Epidermal melanocyte (primary cell): ENCODE results near the gene IGLL1.
"Not testable (repeated sequence)": the region's sequence is repeated elsewhere in the genome, so short reads cannot be mapped to it uniquely, and the experiment has no call there.

ENCODE experiments used
- DNase-seq: peaks from one replicate; pipeline ENCODE4 v3.0.0; 2011; ENCODE audit warnings: low spot score; ENCODE audit not compliant: insufficient read length

Gene IGLL1

DNA sequence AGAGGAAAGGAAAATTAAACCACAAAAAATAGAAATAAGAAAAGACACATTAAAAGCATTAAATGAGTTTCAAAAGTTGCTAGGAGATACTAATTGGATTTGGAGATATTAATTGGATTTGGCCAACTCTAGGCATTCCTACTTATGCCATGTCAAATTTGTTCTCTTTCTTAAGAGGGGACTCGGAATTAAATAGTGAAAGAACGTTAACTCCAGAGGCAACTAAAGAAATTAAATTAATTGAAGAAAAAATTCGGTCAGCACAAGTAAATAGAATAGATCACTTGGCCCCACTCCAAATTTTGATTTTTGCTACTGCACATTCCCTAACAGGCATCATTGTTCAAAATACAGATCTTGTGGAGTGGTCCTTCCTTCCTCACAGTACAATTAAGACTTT is 37.7 kb downstream of the IGLL1 start:
- DNase-seq = not testable (repeated sequence)

DNA sequence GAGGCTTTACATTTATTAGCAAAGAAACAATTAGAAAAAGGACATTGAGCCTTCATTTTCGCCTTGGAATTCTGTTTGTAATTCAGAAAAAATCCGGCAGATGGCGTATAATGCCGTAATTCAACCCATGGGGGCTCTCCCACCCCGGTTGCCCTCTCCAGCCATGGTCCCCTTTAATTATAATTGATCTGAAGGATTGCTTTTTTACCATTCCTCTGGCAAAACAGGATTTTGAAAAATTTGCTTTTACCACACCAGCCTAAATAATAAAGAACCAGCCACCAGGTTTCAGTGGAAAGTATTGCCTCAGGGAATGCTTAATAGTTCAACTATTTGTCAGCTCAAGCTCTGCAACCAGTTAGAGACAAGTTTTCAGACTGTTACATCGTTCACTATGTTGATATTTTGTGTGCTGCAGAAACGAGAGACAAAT is 38.2 kb downstream of the IGLL1 start:
- DNase-seq = not testable (repeated sequence)

DNA sequence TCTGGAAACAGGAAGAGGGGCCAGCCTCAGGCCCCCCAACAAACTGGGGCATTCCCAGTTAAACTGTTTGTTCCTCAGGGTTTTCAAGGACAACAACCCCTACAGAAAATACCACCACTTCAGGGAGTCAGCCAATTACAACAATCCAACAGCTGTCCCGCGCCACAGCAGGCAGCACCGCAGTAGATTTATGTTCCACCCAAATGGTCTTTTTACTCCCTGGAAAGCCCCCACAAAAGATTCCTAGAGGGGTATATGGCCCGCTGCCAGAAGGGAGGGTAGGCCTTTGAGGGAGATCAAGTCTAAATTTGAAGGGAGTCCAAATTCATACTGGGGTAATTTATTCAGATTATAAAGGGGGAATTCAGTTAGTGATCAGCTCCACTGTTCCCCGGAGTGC is 39.3 kb downstream of the IGLL1 start:
- not testable (repeated sequence) for DNase-seq

DNA sequence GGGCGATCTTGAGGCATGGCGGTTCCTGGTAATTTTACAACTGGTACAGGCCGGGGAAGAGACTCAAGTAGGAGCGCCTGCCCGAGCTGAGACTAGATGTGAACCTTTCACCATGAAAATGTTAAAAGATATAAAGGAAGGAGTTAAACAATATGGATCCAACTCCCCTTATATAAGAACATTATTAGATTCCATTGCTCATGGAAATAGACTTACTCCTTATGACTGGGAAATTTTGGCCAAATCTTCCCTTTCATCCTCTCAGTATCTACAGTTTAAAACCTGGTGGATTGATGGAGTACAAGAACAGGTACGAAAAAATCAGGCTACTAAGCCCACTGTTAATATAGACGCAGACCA is 40.3 kb downstream of the IGLL1 start:
- DNase-seq = not testable (repeated sequence)

DNA sequence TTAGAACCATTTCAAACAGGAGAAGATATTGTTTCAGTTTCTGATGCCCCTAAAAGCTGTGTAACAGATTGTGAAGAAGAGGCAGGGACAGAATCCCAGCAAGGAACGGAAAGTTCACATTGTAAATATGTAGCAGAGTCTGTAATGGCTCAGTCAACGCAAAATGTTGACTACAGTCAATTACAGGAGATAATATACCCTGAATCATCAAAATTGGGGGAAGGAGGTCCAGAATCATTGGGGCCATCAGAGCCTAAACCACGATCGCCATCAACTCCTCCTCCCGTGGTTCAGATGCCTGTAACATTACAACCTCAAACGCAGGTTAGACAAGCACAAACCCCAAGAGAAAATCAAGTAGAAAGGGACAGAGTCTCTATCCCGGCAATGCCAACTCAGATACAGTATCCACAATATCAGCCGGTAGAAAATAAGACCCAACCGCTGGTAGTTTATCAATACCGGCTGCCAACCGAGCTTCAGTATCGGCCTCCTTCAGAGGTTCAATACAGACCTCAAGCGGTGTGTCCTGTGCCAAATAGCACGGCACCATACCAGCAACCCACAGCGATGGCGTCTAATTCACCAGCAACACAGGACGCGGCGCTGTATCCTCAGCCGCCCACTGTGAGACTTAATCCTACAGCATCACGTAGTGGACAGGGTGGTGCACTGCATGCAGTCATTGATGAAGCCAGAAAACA is 40.8 kb downstream of the IGLL1 start:
- peak; percentile 57 for DNase-seq

DNA sequence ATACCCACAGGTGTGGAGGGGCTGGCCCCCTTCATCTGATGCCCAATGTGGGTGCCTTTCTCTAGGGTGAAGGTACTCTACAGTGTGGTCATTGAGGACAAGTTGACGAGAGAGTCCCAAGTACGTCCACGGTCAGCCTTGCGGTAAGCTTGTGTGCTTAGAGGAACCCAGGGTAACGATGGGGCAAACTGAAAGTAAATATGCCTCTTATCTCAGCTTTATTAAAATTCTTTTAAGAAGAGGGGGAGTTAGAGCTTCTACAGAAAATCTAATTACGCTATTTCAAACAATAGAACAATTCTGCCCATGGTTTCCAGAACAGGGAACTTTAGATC is 41.4 kb downstream of the IGLL1 start:
- DNase-seq = not testable (repeated sequence)

DNA sequence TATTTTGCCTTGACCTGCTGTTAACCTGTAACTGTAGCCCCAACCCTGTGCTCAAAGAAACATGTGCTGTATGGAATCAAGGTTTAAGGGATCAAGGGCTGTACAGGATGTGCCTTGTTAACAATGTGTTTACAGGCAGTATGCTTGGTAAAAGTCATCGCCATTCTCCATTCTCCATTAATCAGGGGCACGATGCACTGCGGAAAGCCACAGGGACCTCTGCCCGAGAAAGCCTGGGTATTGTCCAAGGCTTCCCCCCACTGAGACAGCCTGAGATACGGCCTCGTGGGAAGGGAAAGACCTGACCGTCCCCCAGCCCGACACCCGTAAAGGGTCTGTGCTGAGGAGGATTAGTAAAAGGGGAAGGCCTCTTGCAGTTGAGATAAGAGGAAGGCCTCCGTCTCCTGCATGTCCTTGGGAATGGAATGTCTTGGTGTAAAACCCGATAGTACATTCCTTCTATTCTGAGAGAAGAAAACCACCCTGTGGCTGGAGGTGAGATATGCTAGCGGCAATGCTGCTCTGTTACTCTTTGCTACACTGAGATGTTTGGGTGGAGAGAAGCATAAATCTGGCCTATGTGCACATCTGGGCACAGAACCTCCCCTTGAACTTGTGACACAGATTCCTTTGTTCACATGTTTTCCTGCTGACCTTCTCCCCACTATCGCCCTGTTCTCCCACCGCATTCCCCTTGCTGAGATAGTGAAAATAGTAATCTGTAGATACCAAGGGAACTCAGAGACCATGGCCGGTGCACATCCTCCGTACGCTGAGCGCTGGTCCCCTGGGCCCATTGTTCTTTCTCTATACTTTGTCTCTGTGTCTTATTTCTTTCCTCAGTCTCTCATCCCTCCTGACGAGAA is 42.0 kb downstream of the IGLL1 start:
- DNase-seq = not testable (repeated sequence)

DNA sequence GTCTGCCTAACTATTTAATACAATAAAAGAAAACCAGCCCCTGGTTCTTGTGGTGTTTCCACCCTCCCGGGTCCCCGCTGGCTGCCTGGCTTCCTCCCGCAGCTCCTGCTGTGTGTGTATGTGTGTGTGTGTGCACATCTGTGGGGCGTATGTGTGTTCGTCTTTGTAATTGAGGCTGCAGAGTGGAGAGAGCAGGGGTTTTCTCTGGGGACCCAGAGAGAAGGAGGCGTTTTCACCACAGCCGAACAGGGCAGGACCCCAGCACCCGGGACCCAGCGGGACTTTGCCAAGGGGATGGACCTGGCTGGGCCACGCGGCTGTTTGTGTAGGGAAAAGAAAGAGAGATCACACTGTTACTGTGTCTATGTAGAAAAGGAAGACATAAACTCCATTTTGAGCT is 42.7 kb downstream of the IGLL1 start:
- DNase-seq = no peak

DNA sequence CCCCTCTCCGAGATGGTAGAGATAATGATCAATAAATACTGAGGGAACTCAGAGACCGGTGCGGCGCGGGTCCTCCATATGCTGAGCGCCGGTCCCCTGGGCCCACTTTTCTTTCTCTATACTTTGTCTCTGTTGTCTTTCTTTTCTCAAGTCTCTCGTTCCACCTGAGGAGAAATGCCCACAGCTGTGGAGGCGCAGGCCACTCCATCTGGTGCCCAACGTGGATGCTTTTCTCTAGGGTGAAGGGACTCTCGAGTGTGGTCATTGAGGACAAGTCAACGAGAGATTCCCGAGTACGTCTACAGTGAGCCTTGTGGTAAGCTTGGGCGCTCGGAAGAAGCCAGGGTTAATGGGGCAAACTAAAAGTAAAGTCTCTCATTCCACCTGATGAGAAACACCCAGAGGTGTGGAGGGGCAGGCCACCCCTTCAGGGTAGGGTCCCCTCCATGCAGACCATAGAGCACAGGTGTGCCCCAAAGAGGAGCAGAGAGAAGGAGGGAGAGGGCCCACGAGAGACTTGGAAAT is 43.2 kb downstream of the IGLL1 start:
- DNase-seq = no peak

DNA sequence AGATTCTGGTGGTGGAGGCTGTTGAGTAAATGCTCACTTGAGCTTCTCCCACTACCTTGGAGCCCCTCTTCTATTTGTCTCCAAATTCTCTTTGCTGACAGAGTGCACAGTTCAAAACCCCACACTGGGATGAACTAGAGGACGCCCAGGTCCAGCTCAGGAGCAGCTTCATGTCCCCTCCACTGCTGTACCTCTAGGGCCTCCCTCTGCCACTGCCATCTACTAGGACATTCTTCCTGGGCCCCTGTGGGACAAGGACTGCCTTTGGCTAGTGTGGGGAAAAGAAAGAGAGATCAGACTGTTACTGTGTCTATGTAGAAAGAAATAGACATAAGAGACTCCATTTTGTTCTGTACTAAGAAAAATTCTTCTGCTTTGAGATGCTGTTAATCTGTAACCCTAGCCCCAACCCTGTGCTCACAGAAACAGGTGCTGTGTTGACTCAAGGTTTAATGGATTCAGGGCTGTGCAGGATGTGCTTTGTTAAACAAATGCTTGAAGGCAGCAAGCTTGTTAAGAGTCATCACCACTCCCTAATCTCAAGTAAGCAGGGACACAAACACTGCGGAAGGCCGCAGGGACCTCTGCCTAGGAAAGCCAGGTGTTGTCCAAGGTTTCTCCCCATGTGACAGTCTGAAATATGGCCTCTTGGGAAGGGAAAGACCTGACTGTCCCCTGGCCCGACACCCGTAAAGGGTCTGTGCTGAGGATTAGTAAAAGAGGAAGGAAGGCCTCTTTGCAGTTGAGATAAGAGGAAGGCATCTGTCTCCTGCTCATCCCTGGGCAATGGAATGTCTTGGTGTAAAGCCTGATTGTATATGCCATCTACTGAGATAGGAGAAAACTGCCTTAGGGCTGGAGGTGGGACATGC is 44.1 kb downstream of the IGLL1 start:
- DNase-seq = not testable (repeated sequence)

DNA sequence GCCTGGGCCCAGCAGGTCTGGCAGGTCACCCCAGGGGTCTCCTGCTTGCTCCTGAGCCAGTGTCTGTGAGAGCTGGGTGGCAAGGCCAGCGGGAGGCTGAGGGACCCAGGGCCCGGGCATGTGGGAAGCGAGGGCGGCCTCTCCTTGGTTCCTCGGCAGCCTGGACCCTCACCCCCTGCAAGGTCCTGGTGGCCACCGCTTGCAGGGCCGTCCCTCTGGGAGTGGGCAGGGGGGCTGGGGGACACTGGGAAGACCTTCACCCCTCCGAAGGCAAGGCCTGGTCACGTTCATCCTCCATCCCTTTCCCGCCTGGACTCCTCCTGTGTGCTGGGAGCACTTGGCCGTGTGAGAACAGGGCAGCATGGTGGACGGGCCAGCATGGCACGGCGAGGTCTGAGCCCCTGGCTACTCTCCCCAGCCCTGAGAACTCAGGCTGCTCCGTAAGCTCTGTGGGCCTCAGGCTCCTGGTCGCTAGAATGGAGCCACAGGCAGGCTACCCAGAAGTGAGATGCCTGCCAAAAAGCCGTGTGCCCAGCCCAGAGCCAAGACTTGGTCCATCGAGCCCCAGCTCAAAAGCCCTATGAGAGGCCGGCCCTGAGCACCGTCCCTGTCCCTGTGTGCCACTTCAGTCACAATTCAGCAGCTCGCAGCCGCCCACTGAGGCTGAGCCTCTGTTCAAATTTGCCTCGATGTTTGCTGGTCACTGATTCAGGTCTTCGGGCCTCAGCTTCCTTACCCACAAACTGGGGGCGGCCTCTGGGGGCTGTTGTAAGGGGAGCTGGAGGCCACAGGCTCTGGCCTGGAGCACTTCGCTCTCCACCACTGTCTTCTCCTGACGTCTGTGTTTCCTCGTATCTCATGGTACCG is 45.0 kb downstream of the IGLL1 start:
- no peak for DNase-seq

DNA sequence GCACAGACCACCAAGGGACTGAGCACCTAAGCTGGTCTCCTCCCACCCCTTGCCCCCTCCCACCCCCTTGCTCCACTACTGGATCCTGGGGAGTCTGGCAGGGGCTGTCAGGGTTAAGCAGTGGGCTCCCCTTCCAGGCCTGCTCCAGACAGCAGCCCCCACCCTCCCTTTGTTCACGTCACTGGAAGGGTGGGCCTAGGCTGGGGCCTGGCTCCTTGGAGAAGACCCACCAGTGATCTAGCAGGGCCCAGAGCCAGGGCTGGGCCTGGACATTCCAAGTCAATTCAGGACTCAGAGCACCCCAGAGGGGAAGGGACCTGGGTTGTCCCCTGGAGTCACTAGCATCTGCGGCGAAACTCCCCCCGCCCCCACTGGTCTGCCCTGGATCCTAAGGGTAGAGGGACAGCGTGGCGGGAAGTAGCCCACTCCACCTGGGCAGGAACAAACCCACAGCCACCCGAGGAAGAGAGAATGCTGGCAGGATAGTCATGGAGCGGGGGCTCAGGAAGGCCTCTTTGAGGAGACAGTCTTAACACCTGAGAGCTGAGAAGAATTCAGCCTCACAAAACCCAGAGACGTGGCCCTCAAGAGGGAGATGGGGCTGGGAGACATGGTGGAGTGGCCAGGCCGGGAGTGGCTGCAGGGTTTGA is 45.8 kb downstream of the IGLL1 start:
- DNase-seq = no peak

DNA sequence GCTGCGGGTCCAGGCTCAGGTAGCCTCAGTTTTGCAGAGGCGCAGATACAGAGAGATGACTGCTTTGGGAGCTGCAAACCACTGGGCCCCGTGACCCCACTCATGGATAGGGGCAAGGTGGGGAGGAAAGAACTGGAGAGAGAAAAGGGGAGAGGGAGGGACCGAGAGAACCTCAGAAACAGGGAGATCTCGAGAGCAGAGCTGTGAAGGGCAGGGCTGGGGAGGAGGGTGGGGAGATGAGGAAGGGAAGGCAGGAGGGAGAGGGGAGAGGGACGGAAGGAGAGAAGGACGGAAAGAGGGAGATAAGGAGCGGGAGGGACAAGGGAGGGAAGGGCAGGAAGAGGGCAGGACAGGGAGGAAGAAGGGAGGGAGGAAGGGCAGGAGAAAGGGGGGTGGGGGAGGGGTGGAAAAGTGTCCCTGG is 46.3 kb downstream of the IGLL1 start:
- DNase-seq = no peak

DNA sequence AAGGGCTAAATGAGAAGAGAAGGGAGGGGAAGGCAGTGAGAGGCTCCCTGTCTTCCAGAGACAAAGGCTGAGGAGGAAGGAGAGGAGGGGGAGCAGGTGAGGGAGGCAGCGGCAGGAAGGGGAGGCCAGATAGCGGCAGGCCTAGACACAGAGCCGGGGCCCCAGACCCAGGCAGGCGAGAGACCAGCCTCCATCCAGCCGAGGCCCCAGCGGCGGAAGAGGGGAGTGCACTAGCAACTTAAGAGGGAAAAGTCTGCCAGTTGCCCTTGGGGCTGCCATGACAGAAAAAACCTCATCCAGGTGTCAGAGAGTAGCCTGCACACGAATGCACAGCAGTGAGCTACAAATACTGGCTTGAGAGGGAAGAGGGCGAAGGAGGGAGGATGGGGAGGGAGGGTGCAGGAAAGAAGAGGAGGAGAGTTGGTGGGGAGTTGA is 46.7 kb downstream of the IGLL1 start:
- no peak for DNase-seq

DNA sequence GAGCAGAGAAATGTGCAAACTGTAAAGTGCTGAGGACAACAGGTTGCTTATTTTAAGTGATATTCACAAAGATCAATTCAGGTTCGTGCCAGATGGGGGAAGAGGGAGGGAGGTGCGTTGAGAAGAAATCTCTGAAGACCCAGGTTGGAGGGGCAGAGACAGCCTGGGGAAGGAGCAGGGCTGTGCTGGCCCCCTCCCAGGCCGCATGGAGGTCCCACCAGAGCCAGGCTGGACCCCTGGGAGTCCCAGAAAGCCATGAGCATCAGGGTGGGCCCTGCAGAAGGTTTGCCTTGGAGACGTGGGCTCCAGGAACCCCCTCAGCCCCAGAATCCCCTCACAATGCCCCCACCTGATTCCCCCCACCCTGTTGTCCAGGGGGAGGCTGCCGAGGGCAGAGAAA is 47.4 kb downstream of the IGLL1 start:
- no peak for DNase-seq

DNA sequence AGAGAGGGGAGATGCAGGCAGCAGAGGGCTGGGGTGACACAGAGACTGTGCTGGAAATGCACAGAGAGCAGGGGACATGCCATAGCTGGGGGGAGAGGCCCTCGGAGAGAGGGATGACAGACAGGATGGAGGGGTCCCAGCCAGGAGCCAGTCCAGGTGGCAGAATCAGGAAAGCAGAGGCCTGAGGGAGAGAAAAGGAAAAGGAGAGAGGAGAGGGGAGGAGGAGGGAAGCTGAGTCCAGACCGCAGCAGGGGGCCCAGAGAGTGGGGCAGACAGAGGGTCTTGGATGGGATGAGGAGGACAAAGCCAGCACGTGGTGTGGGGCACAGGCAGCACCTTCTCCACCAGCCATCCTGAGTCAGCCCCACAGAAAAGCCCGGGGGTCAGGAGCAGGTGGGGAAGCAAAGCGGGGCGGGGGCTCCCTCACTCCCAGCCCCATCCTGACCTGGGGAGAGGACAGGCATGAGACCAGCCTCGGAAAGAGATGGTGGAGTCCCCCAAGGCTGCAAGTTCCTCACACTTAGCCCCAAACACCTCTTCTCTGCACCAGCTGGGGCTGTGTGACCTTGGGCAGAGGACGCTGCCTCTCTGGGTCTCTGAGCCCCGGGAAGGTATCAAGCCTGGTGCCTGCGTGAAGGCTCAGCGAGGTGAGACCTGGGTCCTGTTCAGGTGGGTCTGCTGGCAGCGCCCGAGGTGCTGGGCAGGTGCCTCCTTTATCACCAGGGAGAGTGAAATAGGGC is 48.0 kb downstream of the IGLL1 start:
- DNase-seq = no peak

DNA sequence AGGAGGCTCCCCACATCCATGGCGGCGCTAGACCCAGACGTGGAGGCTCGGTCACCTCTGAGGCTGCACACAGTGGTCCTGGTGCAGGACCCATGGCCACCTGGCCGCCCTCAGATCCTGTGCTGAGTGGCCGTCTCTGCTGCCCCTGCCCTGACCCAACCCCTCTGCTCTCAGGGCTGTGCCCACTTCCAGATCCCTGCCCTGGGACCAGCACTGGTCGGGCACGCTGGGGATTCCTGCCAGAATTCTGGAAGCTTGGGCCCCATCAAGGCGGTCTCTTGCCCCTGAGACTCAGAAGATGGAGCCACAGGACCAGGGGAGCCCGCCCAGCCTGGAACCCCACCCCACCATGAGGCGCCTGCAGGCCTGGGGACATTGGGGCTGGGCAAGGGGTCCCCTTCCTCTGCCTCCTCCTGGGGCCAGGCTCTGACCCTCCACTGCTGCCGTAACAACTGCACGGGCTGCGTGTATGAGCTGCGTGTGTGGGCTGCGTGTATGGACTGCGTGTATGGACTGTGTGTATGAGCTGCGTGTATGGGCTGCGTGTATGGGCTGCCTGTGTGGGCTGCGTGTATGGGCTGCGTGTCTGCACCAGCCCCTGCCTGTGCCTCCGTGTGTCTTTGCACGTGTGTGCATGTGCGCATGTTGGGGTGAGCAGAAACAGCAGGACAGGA is 48.7 kb downstream of the IGLL1 start:
- DNase-seq = no peak

DNA sequence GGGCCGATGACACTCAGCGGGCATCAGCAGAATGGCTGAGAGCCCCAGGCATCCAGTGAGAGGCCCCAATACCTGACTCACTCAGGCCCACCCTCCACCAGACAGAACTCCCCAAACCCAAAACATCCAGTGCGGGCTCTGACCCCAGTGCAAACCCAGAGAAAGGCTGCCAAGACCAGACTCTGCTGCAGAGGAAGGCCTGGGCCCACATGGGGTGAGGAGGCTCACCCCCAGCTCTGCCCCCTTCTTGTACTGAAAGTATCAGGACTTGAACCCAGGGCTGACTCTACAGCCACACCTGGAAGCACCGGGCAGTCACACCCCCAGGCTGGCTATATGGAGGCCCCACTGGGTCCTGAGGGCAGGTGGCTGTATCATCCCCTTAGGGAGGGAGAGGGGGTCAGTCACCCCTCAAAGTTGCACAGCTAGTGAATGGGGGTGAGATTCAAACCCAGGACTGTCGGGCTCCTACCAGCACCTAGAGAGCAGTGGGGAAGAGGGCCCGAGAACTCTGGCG is 49.3 kb downstream of the IGLL1 start:
- no peak for DNase-seq

DNA sequence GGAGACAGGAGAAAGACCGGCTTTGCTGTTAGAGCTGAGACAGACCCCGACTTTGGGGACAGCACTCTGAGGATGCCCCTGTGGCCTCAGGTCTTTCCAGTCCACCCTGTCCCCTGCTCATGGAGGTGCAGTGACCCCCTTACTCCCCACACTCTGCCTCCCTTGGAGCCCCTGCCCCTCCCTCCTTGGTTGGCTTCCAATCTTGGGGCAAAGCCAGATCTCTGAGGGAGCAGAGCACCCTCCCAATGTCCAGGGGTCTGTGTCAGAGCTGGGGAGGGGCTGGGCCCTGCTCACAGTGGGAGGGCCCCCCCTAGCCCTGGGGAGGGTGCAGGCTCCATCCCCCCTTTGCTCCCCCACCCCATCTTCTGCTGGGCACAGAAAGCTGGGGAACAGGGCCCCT is 50.0 kb downstream of the IGLL1 start:
- DNase-seq = no peak
